OCI-LY3 (cell line): ENCODE data around the gene RGPD3.
"Not testable (repeated sequence)": the region's sequence is repeated elsewhere in the genome, so short reads cannot be mapped to it uniquely, and the experiment has no call there.

Source experiments
- H2AFZ ChIP-seq: fragments of 200-600, 300-600 bp; shearing (Covaris generic); 2 replicates; pipeline ENCODE4 v1.6.0; 2014; ENCODE audit warnings: antibody characterized with exemption, low read depth, low read length
- H3K27ac ChIP-seq: fragments of 200-600, 300-600 bp; sonication (generic); 2 replicates; pipeline ENCODE4 v1.5.1; 2014; ENCODE audit warnings: mild to moderate bottlenecking, low read length, moderate library complexity, mixed read lengths
- H3K27me3 ChIP-seq: fragments of 200-600, 300-600 bp; sonication (generic); 2 replicates; pipeline ENCODE4 v1.6.1; 2014; ENCODE audit warnings: low read depth, low read length, mixed read lengths
- H3K36me3 ChIP-seq: fragments of 200-600, 300-600 bp; sonication (generic); replicated peaks from 2 replicates; pipeline ENCODE3; 2014; ENCODE audit warnings: low read depth, low read length, mixed read lengths
- H3K4me1 ChIP-seq: fragments of 300-600, 200-600 bp; sonication (generic); 2 replicates; pipeline ENCODE4 v1.6.1; 2014; ENCODE audit warnings: low read length, mixed read lengths
- H3K4me2 ChIP-seq: fragments of 200-600, 300-600 bp; sonication (generic); 2 replicates; pipeline ENCODE4 v1.6.1; 2014; ENCODE audit warnings: low read length, mixed read lengths
- H3K4me3 ChIP-seq: fragments of 300-600, 200-600 bp; sonication (generic); 2 replicates; pipeline ENCODE4 v1.5.1; 2014; ENCODE audit warnings: antibody characterized with exemption, mild to moderate bottlenecking, low read length, moderate library complexity
- H3K79me2 ChIP-seq: fragments of 300-600, 200-600 bp; shearing (Covaris generic); 2 replicates; pipeline ENCODE4 v1.6.1; 2014; ENCODE audit warnings: mild to moderate bottlenecking, low read length, mixed read lengths
- H3K9ac ChIP-seq: fragments of 300-600, 200-600 bp; shearing (Covaris generic); 2 replicates; pipeline ENCODE4 v1.6.0; 2014; ENCODE audit warnings: mild to moderate bottlenecking, low read length, moderate library complexity
- H3K9me3 ChIP-seq: fragments of 200-600, 300-600 bp; shearing (Covaris generic); 2 replicates; pipeline ENCODE4 v1.6.1; 2014; ENCODE audit warnings: low read length, mixed read lengths; ENCODE audit not compliant: insufficient read depth
- H4K20me1 ChIP-seq: fragments of 200-600, 300-600 bp; sonication (generic); 2 replicates; pipeline ENCODE4 v1.6.1; 2016; ENCODE audit warnings: low read length, mixed read lengths; ENCODE audit not compliant: insufficient read depth

RGPD3 gene

DNA sequence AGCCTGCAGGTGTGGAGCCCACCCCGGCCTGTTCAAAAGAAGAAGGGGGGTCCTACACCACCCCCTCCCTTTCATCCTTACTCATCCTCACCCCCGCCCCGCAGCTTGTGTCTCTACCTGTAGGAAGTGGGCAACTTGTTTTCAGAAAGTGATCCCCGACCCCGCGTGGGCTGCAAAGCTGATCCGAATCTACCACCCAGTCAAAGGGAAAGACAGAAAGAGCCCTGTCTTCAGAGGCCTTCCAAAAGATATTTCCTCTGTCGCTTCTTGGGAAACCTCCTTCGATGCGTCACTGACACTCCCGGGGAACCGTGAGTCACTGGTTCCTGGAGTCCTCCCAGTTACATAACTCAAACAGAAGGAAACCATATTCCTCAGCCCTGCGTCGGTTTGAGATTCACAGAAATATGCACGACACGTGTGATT, 43.3 kb upstream of the RGPD3 start:
- H3K9me3 ChIP-seq, H3K9ac ChIP-seq, H3K27me3 ChIP-seq, H2AFZ ChIP-seq, H3K4me2 ChIP-seq, H3K4me1 ChIP-seq, H4K20me1 ChIP-seq, H3K36me3 ChIP-seq, H3K79me2 ChIP-seq, H3K27ac ChIP-seq, H3K4me3 ChIP-seq: not testable (repeated sequence)

DNA sequence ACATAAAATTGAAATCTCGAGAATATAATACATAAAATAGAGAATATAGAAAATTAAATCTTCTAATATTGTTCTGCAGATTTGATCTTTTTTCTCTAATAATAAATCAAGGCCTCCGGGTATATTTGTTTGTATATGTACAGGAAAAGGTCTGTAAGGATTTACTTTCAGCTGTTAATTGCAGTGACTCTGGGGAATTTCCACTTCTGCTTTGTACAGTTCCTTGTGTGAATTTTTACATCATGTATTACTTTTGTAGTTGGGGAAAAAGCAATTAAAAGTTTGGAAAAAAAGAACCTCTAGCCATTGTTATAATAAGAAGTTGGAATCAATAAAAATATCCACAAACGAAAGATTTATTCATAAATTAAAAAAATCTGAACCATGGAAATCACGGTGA, 42.6 kb upstream of the RGPD3 start:
- not testable (repeated sequence) for H3K9ac ChIP-seq, H3K9me3 ChIP-seq, H4K20me1 ChIP-seq, H3K27me3 ChIP-seq, H2AFZ ChIP-seq, H3K4me2 ChIP-seq, H3K4me3 ChIP-seq, H3K27ac ChIP-seq, H3K4me1 ChIP-seq, H3K79me2 ChIP-seq, H3K36me3 ChIP-seq

DNA sequence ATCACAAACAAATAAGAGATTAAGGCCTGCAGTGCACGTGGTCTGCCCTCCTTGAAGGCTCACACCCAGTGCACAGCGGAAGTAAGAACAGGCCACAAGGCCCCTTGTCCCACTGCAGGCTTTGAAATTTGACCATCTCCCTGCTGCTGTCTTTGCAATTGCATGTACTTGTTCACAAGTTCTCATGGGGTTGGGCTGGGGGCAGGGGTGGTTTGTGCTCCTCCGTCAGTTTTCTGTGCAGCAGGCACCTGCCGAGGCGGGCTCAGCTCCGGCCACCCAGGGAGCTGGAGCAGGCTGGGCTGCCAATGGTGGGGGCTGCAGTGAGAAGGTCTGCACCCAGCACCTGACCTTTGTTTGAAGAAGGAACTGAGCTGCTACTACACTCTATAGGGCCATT, 41.2 kb upstream of the RGPD3 start:
- not testable (repeated sequence) for H3K4me1 ChIP-seq, H4K20me1 ChIP-seq, H3K4me2 ChIP-seq, H2AFZ ChIP-seq, H3K4me3 ChIP-seq, H3K36me3 ChIP-seq, H3K27ac ChIP-seq, H3K27me3 ChIP-seq, H3K9me3 ChIP-seq, H3K9ac ChIP-seq, H3K79me2 ChIP-seq

DNA sequence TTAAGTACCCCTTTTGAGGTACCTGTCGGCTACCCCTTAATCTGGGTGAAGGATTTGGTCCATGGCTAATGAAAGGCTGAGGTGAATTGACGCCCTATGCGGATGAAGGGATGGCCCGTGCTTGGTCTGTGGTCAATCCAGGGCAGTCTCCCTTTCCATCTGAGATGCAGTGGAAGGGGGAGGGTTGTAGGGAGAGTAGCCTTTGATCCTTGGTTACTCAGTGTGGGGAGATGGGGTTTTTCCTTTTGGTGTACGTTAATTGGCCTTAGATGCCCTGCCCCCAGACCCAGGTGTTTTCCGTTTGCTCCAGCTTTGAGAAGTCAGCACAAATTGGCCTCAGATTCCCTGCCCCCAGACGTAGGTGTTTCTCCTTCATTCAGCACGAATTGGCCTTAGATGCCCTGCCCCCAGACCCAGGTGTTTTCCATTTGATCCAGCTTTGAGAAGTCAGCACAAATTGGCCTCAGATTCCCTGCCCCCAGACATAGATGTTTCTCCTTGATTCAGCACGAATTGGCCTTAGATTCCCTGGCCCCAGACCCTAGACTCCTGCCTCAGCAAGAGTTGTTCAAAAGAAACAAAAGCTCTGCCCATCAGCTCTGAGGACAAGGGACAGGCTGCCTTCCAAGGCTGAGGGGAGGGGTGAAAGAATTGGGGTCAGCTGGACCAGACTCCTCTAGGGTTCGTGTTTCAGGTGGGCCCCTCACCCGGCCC, 40.6 kb upstream of the RGPD3 start:
- not testable (repeated sequence) for H3K9me3 ChIP-seq, H3K27me3 ChIP-seq, H3K36me3 ChIP-seq, H3K4me2 ChIP-seq, H3K27ac ChIP-seq, H2AFZ ChIP-seq, H3K4me3 ChIP-seq, H3K4me1 ChIP-seq, H3K79me2 ChIP-seq, H4K20me1 ChIP-seq, H3K9ac ChIP-seq

DNA sequence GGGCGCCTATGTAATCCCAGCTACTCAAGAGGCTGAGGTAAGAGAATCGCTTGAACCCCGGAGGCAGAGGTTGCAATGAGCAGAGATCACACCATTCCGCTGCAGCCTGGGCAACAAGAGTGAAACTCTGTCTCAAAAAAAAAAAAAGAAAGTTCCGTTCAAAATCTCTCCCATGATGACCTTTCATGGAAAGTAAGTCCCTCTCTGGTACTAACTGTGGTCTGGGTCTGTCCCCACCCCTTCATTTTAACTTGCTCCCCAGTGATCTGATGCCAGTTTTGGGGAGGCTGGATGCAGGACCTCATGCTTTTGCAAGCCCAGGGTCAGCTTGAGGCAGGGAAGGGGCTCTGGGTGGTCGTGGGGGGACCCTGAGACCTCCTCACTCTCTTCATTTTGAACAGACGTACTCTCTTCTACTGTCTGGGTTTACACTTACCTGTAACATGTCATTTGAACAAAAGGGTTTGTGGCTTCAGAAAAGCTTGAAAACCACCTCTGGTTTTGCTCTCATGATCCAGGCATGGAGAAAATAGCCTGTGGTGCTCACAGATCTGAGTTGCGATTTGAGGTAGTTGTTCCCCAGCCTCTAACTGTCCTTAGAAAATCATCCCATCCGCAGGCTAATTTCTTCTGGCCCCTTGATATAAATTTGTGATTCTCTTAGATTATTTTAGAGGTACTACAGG, 37.9 kb upstream of the RGPD3 start:
- H3K27me3 ChIP-seq, H3K9ac ChIP-seq, H3K36me3 ChIP-seq, H3K4me1 ChIP-seq, H3K79me2 ChIP-seq, H4K20me1 ChIP-seq, H3K4me3 ChIP-seq, H3K27ac ChIP-seq, H2AFZ ChIP-seq, H3K4me2 ChIP-seq, H3K9me3 ChIP-seq: not testable (repeated sequence)

DNA sequence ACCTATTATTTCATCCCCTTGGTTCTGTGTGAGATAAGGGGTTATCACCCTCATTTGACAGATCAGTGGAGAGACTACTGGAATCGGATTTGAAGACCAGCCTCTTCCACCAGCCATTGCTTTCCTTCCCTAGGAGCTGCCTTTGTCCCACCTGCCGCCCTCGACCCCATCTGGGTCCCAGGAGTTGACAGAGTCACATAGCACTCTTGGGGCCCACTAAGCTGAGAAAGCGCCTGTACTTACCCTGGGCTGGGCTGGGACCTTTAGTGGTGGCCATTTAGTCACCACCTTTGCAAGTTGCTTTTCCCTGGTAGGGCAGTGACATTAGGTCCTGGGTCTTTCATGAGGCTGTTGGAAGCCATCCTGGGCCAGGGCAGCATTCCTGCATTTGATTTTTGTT, 36.6 kb upstream of the RGPD3 start:
- not testable (repeated sequence) for H3K36me3 ChIP-seq, H3K27me3 ChIP-seq, H3K9ac ChIP-seq, H2AFZ ChIP-seq, H3K4me1 ChIP-seq, H3K79me2 ChIP-seq, H3K27ac ChIP-seq, H4K20me1 ChIP-seq, H3K4me3 ChIP-seq, H3K4me2 ChIP-seq, H3K9me3 ChIP-seq

DNA sequence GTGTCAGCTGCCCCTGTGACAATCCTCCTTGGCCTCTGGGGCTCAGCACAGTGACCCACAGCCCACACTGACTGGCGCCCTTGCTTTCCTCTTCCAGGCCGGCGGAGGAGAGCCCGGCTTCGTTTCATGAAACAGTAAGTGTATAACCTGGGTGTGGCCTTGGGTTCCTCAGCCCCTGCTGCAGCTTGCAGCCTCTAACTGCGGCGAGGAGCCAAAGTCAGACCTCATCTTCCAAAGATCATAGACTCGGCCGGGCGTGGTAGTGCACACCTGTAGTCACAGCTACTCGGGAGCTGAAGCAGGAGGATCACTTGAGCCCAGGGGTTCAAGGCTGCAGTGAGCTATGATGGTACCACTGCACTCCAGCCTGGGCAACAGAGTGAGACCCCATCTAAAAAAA, 36.0 kb upstream of the RGPD3 start:
- not testable (repeated sequence) for H4K20me1 ChIP-seq, H3K27ac ChIP-seq, H3K27me3 ChIP-seq

DNA sequence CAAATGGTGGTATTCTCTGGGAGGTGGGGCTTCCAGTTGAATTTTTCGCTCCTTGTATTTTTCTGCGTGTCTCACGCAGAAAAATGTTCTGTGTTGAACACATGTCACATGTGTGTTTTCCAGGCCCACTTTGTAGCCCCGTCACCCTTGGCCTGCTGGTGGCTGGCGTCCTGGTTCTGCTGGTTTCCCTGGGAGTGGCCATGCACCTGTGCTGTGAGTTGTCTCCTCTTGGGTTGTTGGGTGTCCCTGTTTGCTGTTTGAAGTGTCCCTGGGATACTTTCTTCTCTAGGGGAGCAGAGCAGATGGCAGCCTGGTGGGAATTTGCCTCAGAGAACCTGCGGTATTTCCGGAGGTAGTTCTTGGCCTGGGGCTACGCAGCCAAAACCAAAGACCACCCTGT, 34.1 kb upstream of the RGPD3 start:
- not testable (repeated sequence) for H3K36me3 ChIP-seq, H4K20me1 ChIP-seq, H3K4me2 ChIP-seq, H3K4me1 ChIP-seq, H2AFZ ChIP-seq, H3K9me3 ChIP-seq, H3K27ac ChIP-seq, H3K4me3 ChIP-seq, H3K79me2 ChIP-seq, H3K9ac ChIP-seq, H3K27me3 ChIP-seq

More for the DNA sequence above, 36.0 kb upstream of the RGPD3 start:
- not testable (repeated sequence) for H3K4me1 ChIP-seq, H3K4me3 ChIP-seq, H3K9ac ChIP-seq, H3K9me3 ChIP-seq, H3K79me2 ChIP-seq, H3K4me2 ChIP-seq, H3K36me3 ChIP-seq, H2AFZ ChIP-seq

DNA sequence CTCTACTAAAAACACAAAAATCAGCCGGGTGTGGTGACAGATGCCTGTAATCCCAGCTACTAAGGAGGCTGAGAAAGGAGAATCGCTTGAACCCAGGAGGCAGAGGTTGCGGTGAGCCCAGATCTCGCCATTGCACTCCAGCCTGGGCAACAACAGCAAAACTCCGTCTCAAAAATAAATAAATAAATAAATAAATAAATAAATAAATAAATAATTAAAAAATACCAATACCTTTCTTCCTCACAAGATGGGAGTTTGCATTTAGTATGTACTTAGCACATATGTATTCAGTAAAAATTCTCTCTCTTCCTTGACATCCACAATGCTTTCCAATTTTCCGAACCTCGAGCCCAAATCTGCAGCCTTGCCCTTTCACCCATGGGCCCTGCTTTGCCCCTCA, 32.1 kb upstream of the RGPD3 start:
- not testable (repeated sequence) for H3K36me3 ChIP-seq, H3K9ac ChIP-seq, H3K79me2 ChIP-seq, H3K27ac ChIP-seq, H3K4me1 ChIP-seq, H4K20me1 ChIP-seq, H3K27me3 ChIP-seq, H3K4me3 ChIP-seq, H3K9me3 ChIP-seq, H2AFZ ChIP-seq, H3K4me2 ChIP-seq

DNA sequence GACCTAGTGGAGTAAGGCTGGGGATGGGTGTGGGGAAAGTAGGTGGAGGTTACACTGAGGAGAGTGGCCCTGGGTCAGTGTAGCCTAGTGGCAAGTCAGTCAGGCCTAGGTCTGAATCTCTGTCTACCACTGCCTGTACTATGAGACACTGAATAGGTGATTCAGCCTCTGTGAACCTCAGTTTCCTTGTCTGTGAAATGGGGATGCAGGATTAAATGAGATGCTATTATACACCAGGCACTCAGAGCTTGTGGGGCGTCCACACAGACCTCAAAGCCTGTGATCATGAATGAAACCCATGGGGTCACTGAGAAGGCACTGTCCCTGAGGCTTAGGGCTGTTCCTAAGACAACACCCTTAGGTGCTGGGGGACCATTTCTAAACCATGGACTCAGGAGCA, 30.3 kb upstream of the RGPD3 start:
- H3K27ac ChIP-seq, H3K79me2 ChIP-seq, H3K4me1 ChIP-seq, H3K27me3 ChIP-seq, H3K36me3 ChIP-seq, H3K9ac ChIP-seq, H3K4me3 ChIP-seq, H2AFZ ChIP-seq, H3K9me3 ChIP-seq, H3K4me2 ChIP-seq, H4K20me1 ChIP-seq: not testable (repeated sequence)
